Liver (tissue), 9 donors: Measurements from ENCODE around the gene AK3. TPM values are rescaled to one million over a fixed set of nuclear protein-coding genes. Genes with fewer than 3 reads are reported as not detected.

Experiments used
- DNase-seq: peaks from one replicate; pipeline ENCODE4 v3.0.0-alpha.2; 2017; ENCODE audit warnings: low spot score
- H3K27ac ChIP-seq, 2 donors: one replicate each; pipeline ENCODE4 v1.7.0; 2013; ENCODE audit warnings: inconsistent platforms in 2 of 2, low read length in 2 of 2, control low read depth in 1 of 2, low read depth in 1 of 2, mild to moderate bottlenecking in 1 of 2
- H3K27me3 ChIP-seq, 4 donors: one replicate each; pipeline versions ENCODE4 v1.6.1 to v1.7.0; 2013; ENCODE audit warnings: low read length in 3 of 4, inconsistent platforms in 1 of 4, mild to moderate bottlenecking in 1 of 4, moderate library complexity in 1 of 4; ENCODE audit not compliant: control insufficient read depth in 4 of 4, insufficient read depth in 4 of 4
- H3K36me3 ChIP-seq, 4 donors: one replicate each; pipeline versions ENCODE4 v1.6.1 to v1.7.0; 2013; ENCODE audit warnings: low read length in 3 of 4, mild to moderate bottlenecking in 3 of 4, low read depth in 1 of 4, moderate library complexity in 1 of 4; ENCODE audit not compliant: control insufficient read depth in 4 of 4, insufficient read depth in 3 of 4
- H3K4me1 ChIP-seq, 4 donors: one replicate each; pipeline versions ENCODE4 v1.6.1 to v1.7.0; 2013; ENCODE audit warnings: low read length in 3 of 4, mild to moderate bottlenecking in 3 of 4, moderate library complexity in 1 of 4; ENCODE audit not compliant: control insufficient read depth in 4 of 4, insufficient read depth in 4 of 4
- H3K4me3 ChIP-seq, 3 donors: one replicate each; pipeline versions ENCODE4 v1.6.1 to v1.7.0; 2013; ENCODE audit warnings: low read length in 3 of 3, control low read depth in 1 of 3, low read depth in 1 of 3, mild to moderate bottlenecking in 1 of 3
- H3K9ac ChIP-seq, 2 donors: one replicate each; pipeline ENCODE4 v1.7.0; 2013; ENCODE audit warnings: low read length in 2 of 2, mild to moderate bottlenecking in 2 of 2, moderate library complexity in 2 of 2, control low read depth in 1 of 2, low read depth in 1 of 2
- H3K9me3 ChIP-seq, 4 donors: one replicate each; pipeline versions ENCODE4 v1.6.1 to v1.7.0; 2013; ENCODE audit warnings: low read length in 3 of 4; ENCODE audit not compliant: control insufficient read depth in 4 of 4
- EGR1 ChIP-seq, 2 donors: IDR thresholded peaks; 2 replicates each; pipeline ENCODE4 v1.6.1; 2016 to 2018; ENCODE audit warnings: antibody characterized with exemption in 2 of 2, low read depth in 2 of 2
- FOXA1 ChIP-seq: IDR thresholded peaks from 2 replicates; pipeline ENCODE4 v1.6.1; 2016; ENCODE audit warnings: antibody characterized with exemption
- FOXA2 ChIP-seq: IDR thresholded peaks from 2 replicates; pipeline ENCODE4 v1.6.1; 2016; ENCODE audit warnings: antibody characterized with exemption
- GABPA ChIP-seq, 2 donors: IDR thresholded peaks in 1 of 2; conservative IDR thresholded peaks in 1 of 2; 2 replicates each; pipeline ENCODE4 v1.6.1; 2016; ENCODE audit warnings: antibody characterized with exemption in 2 of 2, mild to moderate bottlenecking in 1 of 2, moderate library complexity in 1 of 2
- HNF4A ChIP-seq, 2 donors: conservative IDR thresholded peaks; 2 replicates each; pipeline ENCODE4 v1.6.1; 2016; ENCODE audit warnings: antibody characterized with exemption in 2 of 2, mild to moderate bottlenecking in 2 of 2
- HNF4G ChIP-seq: IDR thresholded peaks from 2 replicates; pipeline ENCODE4 v1.6.1; 2016; ENCODE audit warnings: antibody characterized with exemption
- JUND ChIP-seq, 2 donors: IDR thresholded peaks; 2 replicates each; pipeline ENCODE4 v1.6.1; 2016; ENCODE audit warnings: antibody characterized with exemption in 2 of 2
- NR2F2 ChIP-seq: IDR thresholded peaks from 2 replicates; pipeline ENCODE4 v1.6.1; 2016; ENCODE audit warnings: antibody characterized with exemption
- RAD21 ChIP-seq, 2 donors: IDR thresholded peaks; 2 replicates each; pipeline ENCODE4 v1.6.1; 2016; ENCODE audit warnings: antibody characterized with exemption in 2 of 2, mild to moderate bottlenecking in 2 of 2
- RXRA ChIP-seq, 2 donors: IDR thresholded peaks; 2 replicates each; pipeline ENCODE4 v1.6.1; 2017 to 2018; ENCODE audit warnings: antibody characterized with exemption in 2 of 2, mild to moderate bottlenecking in 1 of 2
- SP1 ChIP-seq: IDR thresholded peaks from 2 replicates; pipeline ENCODE4 v1.6.1; 2018; ENCODE audit warnings: antibody characterized with exemption, mild to moderate bottlenecking
- TAF1 ChIP-seq: conservative IDR thresholded peaks from 2 replicates; pipeline ENCODE4 v1.6.1; 2016; ENCODE audit warnings: antibody characterized with exemption, mild to moderate bottlenecking
- YY1 ChIP-seq: IDR thresholded peaks from 2 replicates; pipeline ENCODE4 v1.6.1; 2016; ENCODE audit warnings: antibody characterized with exemption, mild to moderate bottlenecking
- WGBS: extraction: QIAGEN DNeasy Blood & Tissue Kit; methylation state at CpG from one replicate; pipeline ENCODE4 v1.1.7; 2013; 5-methylcytosine and 5-hydroxymethylcytosine counted together
- polyA plus RNA-seq, 2 donors: library from polyadenylated mRNA; stranded (reverse) in 1 of 2; unstranded in 1 of 2; fragments of 200-250 nt in 1 of 2; fragments of >200 nt in 1 of 2; fragmentation: Nextera tagmentation in 1 of 2; extraction: Ambion mirVana in 1 of 2; gene quantifications; one replicate each; pipeline versions ENCODE4 v1.2.1 to v1.2.3, GENCODE V29; 2013 to 2015
- total RNA-seq, 2 donors: library from RNA; depleted of rRNA; stranded (reverse); fragments of >200 nt; gene quantifications; one replicate each; pipeline ENCODE4 v1.2.3, GENCODE V29; 2014
- TF ChIP-seq, protein P1 (sequence below): IDR thresholded peaks from 2 replicates; pipeline ENCODE4 v1.6.1; 2016; ENCODE audit warnings: antibody characterized with exemption, mild to moderate bottlenecking
- TF ChIP-seq, protein P2 (sequence below): IDR thresholded peaks from 2 replicates; pipeline ENCODE4 v1.6.1; 2016; ENCODE audit warnings: antibody characterized with exemption
- TF ChIP-seq, protein P3 (sequence below): IDR thresholded peaks from 2 replicates; pipeline ENCODE4 v1.6.1; 2016; ENCODE audit warnings: antibody characterized with exemption
- TF ChIP-seq, protein P4 (sequence below): IDR thresholded peaks from 2 replicates; pipeline ENCODE4 v1.6.1; 2016; ENCODE audit warnings: antibody characterized with exemption
- TF ChIP-seq, protein P5 (sequence below): fragments of 150-350 bp; IDR thresholded peaks from 2 replicates; pipeline ENCODE4 v1.5.1; 2017; ENCODE audit warnings: improper control_type of control experiment, low read depth, low read length; ENCODE audit not compliant: missing input control
- donor health status: healthy.
- donor health status: healthy.
- donor health status: healthy.
- donor health status: healthy.
- donor health status: healthy.

AK3 gene
- total and polyA plus RNA-seq, 4 donors, result 70.6 to 181 (median 101) TPM

DNA sequence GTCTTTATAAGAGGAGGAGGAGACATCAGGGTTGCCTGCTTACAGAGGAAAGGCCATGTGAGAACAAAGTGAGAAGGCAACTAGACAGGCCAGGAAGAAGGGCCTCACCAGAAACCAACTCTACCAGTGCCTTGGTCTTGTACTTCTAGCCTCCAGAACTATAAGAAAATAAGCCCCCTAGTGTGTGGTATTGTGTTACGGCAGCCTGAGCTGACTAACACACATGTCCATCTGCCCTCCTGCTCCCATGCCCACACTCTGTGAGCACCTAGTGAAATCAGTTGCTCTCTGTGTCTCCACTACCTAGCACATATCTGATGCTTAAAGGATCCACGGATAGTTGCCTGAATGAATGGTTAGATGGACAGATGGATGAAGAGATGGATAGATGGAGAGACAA is 6.9 kb downstream of the AK3 start:
- H3K9ac ChIP-seq, result no peak overlapping the region
- H3K27me3 ChIP-seq, result no peaks in the 10 kb centered on the region
- no peak for DNase-seq
- 92% methylated on average over 2 of the region's 2 CpGs for WGBS
- peaks cover 0 to 11% (median 4%) of the 10 kb centered on the region in 4 donors for H3K4me1 ChIP-seq
- H3K4me3 ChIP-seq, result no peak overlapping the region
- H3K9me3 ChIP-seq, result no peaks in the 10 kb centered on the region
- no peaks in the 10 kb centered on the region for H3K36me3 ChIP-seq
- TF ChIP-seq GABPA (IDR thresholded peaks at IDR 0.05 in 1 of 2, conservative IDR thresholded peaks at IDR 0.05 in 1 of 2) (no peak), JUND (IDR thresholded peaks at IDR 0.05) (no peak), YY1 (no peak), RXRA (IDR thresholded peaks at IDR 0.05) (no peak), HNF4A (conservative IDR thresholded peaks at IDR 0.05) (no peak), HNF4G (no peak), FOXA1 (no peak), RAD21 (IDR thresholded peaks at IDR 0.05) (no peak), TAF1 (no peak), FOXA2 (no peak), EGR1 (IDR thresholded peaks at IDR 0.05; ENCODE audit: low read depth in 2 of 2) (no peak), NR2F2 (no peak), SP1 (no peak)
- TF ChIP-seq, protein P1, sequence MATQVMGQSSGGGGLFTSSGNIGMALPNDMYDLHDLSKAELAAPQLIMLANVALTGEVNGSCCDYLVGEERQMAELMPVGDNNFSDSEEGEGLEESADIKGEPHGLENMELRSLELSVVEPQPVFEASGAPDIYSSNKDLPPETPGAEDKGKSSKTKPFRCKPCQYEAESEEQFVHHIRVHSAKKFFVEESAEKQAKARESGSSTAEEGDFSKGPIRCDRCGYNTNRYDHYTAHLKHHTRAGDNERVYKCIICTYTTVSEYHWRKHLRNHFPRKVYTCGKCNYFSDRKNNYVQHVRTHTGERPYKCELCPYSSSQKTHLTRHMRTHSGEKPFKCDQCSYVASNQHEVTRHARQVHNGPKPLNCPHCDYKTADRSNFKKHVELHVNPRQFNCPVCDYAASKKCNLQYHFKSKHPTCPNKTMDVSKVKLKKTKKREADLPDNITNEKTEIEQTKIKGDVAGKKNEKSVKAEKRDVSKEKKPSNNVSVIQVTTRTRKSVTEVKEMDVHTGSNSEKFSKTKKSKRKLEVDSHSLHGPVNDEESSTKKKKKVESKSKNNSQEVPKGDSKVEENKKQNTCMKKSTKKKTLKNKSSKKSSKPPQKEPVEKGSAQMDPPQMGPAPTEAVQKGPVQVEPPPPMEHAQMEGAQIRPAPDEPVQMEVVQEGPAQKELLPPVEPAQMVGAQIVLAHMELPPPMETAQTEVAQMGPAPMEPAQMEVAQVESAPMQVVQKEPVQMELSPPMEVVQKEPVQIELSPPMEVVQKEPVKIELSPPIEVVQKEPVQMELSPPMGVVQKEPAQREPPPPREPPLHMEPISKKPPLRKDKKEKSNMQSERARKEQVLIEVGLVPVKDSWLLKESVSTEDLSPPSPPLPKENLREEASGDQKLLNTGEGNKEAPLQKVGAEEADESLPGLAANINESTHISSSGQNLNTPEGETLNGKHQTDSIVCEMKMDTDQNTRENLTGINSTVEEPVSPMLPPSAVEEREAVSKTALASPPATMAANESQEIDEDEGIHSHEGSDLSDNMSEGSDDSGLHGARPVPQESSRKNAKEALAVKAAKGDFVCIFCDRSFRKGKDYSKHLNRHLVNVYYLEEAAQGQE, result no peak
- TF ChIP-seq, protein P2, sequence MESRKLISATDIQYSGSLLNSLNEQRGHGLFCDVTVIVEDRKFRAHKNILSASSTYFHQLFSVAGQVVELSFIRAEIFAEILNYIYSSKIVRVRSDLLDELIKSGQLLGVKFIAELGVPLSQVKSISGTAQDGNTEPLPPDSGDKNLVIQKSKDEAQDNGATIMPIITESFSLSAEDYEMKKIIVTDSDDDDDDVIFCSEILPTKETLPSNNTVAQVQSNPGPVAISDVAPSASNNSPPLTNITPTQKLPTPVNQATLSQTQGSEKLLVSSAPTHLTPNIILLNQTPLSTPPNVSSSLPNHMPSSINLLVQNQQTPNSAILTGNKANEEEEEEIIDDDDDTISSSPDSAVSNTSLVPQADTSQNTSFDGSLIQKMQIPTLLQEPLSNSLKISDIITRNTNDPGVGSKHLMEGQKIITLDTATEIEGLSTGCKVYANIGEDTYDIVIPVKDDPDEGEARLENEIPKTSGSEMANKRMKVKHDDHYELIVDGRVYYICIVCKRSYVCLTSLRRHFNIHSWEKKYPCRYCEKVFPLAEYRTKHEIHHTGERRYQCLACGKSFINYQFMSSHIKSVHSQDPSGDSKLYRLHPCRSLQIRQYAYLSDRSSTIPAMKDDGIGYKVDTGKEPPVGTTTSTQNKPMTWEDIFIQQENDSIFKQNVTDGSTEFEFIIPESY, result no peak
- TF ChIP-seq, protein P3, sequence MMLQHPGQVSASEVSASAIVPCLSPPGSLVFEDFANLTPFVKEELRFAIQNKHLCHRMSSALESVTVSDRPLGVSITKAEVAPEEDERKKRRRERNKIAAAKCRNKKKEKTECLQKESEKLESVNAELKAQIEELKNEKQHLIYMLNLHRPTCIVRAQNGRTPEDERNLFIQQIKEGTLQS, result no peak
- TF ChIP-seq, protein P4, sequence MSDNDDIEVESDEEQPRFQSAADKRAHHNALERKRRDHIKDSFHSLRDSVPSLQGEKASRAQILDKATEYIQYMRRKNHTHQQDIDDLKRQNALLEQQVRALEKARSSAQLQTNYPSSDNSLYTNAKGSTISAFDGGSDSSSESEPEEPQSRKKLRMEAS, result no peak
- TF ChIP-seq, protein P5, sequence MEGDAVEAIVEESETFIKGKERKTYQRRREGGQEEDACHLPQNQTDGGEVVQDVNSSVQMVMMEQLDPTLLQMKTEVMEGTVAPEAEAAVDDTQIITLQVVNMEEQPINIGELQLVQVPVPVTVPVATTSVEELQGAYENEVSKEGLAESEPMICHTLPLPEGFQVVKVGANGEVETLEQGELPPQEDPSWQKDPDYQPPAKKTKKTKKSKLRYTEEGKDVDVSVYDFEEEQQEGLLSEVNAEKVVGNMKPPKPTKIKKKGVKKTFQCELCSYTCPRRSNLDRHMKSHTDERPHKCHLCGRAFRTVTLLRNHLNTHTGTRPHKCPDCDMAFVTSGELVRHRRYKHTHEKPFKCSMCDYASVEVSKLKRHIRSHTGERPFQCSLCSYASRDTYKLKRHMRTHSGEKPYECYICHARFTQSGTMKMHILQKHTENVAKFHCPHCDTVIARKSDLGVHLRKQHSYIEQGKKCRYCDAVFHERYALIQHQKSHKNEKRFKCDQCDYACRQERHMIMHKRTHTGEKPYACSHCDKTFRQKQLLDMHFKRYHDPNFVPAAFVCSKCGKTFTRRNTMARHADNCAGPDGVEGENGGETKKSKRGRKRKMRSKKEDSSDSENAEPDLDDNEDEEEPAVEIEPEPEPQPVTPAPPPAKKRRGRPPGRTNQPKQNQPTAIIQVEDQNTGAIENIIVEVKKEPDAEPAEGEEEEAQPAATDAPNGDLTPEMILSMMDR, result no peak
- no peak overlapping the region for H3K27ac ChIP-seq
